Uterus (tissue), 2 donors: ENCODE data around the gene CCDC174.

ENCODE experiments used
- POLR2A ChIP-seq, 2 donors: fragments of 450-650 bp; IDR thresholded peaks; one replicate each; pipeline ENCODE4 v1.6.1; 2016; ENCODE audit warnings: antibody characterized with exemption in 2 of 2, mild to moderate bottlenecking in 1 of 2, moderate library complexity in 1 of 2
- TF ChIP-seq, protein P1 (sequence below), 4 experiments: fragments of 200-600 bp in 2 of 4; fragments of 450-650 bp in 2 of 4; sonication (generic) in 2 of 4; IDR thresholded peaks; one replicate each; pipeline ENCODE4 v1.5.1; 2016 to 2019; ENCODE audit warnings: antibody characterized with exemption in 4 of 4, mild to moderate bottlenecking in 2 of 4, moderate library complexity in 1 of 4

DNA sequence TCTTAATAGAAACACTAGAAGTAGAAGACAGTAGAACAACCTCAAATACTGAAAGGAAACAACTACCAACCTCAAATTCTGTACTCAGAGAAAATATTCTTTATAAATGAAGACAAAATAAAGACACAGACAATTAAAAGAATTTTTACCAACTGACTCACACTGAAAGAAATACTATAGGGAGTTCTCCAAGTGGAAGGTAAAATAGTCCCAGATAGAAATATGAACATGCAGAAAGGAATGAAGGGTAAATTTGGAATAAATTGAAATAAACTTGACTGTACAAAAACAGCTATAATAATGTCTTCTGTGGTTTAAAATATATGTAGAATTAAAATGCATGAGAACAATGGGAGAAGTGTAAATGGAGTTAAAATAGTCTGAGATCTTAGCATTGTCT, 36.7 kb upstream of the CCDC174 start:
- TF ChIP-seq, protein P1, sequence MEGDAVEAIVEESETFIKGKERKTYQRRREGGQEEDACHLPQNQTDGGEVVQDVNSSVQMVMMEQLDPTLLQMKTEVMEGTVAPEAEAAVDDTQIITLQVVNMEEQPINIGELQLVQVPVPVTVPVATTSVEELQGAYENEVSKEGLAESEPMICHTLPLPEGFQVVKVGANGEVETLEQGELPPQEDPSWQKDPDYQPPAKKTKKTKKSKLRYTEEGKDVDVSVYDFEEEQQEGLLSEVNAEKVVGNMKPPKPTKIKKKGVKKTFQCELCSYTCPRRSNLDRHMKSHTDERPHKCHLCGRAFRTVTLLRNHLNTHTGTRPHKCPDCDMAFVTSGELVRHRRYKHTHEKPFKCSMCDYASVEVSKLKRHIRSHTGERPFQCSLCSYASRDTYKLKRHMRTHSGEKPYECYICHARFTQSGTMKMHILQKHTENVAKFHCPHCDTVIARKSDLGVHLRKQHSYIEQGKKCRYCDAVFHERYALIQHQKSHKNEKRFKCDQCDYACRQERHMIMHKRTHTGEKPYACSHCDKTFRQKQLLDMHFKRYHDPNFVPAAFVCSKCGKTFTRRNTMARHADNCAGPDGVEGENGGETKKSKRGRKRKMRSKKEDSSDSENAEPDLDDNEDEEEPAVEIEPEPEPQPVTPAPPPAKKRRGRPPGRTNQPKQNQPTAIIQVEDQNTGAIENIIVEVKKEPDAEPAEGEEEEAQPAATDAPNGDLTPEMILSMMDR (IDR thresholded peaks at IDR 0.05), result no peak
- no peak for TF ChIP-seq POLR2A (IDR thresholded peaks at IDR 0.05)
